ENCODE measurements around the gene INAVA. TPM values are rescaled to one million over a fixed set of nuclear protein-coding genes. Genes with fewer than 3 reads are reported as not detected.

Gene INAVA
- polyA plus RNA-seq, 2 of the 4 experiments (the other 2 are of a cell fraction): 40.0 to 43.7 TPM

DNA sequence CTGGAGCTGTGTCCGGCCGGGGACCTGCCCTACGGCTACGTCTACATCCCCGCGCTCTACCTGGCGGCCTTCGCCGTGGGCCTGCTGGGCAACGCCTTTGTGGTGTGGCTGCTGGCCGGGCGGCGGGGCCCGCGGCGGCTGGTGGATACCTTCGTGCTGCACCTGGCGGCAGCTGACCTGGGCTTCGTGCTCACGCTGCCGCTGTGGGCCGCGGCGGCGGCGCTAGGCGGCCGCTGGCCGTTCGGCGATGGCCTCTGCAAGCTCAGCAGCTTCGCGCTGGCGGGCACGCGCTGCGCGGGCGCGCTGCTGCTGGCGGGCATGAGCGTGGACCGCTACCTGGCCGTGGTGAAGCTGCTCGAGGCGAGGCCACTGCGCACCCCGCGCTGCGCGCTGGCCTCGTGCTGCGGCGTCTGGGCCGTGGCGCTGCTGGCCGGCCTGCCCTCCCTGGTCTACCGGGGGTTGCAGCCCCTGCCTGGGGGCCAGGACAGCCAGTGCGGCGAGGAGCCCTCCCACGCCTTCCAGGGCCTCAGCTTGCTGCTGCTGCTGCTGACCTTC lies 21.5 kb upstream of the INAVA start:
- TF ChIP-seq NPAS2 (CRISPR knock-in tag; IDR thresholded peaks at IDR 0.05; ENCODE audit: borderline replicate concordance): no peak
- no peak for TF ChIP-seq SREBF2 (IDR thresholded peaks at IDR 0.05)
- no peak for TF ChIP-seq POLR2AphosphoS2 (conservative IDR thresholded peaks at IDR 0.05; ENCODE audit: low read length)
- TF ChIP-seq EHMT2 (IDR thresholded peaks at IDR 0.05; ENCODE audit: low read depth): no peak
- no peak for TF ChIP-seq KDM1A (IDR thresholded peaks at IDR 0.05; ENCODE audit: low read depth)
- TF ChIP-seq RAD21 (conservative IDR thresholded peaks at IDR 0.05 in 1 of 2, IDR thresholded peaks at IDR 0.05 in 1 of 2): no peak
- TF ChIP-seq, protein P1, sequence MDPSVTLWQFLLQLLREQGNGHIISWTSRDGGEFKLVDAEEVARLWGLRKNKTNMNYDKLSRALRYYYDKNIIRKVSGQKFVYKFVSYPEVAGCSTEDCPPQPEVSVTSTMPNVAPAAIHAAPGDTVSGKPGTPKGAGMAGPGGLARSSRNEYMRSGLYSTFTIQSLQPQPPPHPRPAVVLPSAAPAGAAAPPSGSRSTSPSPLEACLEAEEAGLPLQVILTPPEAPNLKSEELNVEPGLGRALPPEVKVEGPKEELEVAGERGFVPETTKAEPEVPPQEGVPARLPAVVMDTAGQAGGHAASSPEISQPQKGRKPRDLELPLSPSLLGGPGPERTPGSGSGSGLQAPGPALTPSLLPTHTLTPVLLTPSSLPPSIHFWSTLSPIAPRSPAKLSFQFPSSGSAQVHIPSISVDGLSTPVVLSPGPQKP (IDR thresholded peaks at IDR 0.05; ENCODE audit: low read depth, low read length): no peak
- TF ChIP-seq SMC3 (IDR thresholded peaks at IDR 0.05): no peak
- TF ChIP-seq MYC (IDR thresholded peaks at IDR 0.05; ENCODE audit: borderline replicate concordance, low read length): no peak
- TF ChIP-seq KDM5A (IDR thresholded peaks at IDR 0.05): no peak
- TF ChIP-seq TFCP2L1 (CRISPR knock-in tag; IDR thresholded peaks at IDR 0.05): no peak
- TF ChIP-seq MAZ (IDR thresholded peaks at IDR 0.05; ENCODE audit: borderline replicate concordance, low read depth, low read length): no peak
- no peak for TF ChIP-seq BHLHE40 (IDR thresholded peaks at IDR 0.05; ENCODE audit: low read depth, low read length)
- TF ChIP-seq POLR2A (IDR thresholded peaks at IDR 0.05; ENCODE audit: low read length): no peak
- TF ChIP-seq HEYL (CRISPR knock-in tag; IDR thresholded peaks at IDR 0.05): no peak
- TF ChIP-seq, protein P2, sequence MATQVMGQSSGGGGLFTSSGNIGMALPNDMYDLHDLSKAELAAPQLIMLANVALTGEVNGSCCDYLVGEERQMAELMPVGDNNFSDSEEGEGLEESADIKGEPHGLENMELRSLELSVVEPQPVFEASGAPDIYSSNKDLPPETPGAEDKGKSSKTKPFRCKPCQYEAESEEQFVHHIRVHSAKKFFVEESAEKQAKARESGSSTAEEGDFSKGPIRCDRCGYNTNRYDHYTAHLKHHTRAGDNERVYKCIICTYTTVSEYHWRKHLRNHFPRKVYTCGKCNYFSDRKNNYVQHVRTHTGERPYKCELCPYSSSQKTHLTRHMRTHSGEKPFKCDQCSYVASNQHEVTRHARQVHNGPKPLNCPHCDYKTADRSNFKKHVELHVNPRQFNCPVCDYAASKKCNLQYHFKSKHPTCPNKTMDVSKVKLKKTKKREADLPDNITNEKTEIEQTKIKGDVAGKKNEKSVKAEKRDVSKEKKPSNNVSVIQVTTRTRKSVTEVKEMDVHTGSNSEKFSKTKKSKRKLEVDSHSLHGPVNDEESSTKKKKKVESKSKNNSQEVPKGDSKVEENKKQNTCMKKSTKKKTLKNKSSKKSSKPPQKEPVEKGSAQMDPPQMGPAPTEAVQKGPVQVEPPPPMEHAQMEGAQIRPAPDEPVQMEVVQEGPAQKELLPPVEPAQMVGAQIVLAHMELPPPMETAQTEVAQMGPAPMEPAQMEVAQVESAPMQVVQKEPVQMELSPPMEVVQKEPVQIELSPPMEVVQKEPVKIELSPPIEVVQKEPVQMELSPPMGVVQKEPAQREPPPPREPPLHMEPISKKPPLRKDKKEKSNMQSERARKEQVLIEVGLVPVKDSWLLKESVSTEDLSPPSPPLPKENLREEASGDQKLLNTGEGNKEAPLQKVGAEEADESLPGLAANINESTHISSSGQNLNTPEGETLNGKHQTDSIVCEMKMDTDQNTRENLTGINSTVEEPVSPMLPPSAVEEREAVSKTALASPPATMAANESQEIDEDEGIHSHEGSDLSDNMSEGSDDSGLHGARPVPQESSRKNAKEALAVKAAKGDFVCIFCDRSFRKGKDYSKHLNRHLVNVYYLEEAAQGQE (IDR thresholded peaks at IDR 0.05): no peak
- TF ChIP-seq, protein P3, sequence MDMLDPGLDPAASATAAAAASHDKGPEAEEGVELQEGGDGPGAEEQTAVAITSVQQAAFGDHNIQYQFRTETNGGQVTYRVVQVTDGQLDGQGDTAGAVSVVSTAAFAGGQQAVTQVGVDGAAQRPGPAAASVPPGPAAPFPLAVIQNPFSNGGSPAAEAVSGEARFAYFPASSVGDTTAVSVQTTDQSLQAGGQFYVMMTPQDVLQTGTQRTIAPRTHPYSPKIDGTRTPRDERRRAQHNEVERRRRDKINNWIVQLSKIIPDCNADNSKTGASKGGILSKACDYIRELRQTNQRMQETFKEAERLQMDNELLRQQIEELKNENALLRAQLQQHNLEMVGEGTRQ (IDR thresholded peaks at IDR 0.05): no peak
- TF ChIP-seq PHF8 (IDR thresholded peaks at IDR 0.05; ENCODE audit: borderline replicate concordance, low read depth): no peak
- TF ChIP-seq FOXS1 (CRISPR knock-in tag; IDR thresholded peaks at IDR 0.05): no peak
- FAIRE-seq (no peak), ATAC-seq (no peak), DNase-seq (ENCODE audit: low read depth in 1 of 2, low spot score in 1 of 2) (no peak)
- H3K4me3 ChIP-seq: no peak overlapping the region
- no peaks in the 10 kb centered on the region for H3K9me3 ChIP-seq
- H3K4me1 ChIP-seq: peaks cover 4% of the 10 kb centered on the region; the same call in 2 of the 3 replicates
- H3K27ac ChIP-seq: no peak overlapping the region
- H3K4me2 ChIP-seq: no peak overlapping the region
- CTCF ChIA-PET: interaction anchor here (1.3 kb wide), 1 partner anchor 12 kb away, joined by 4 read pairs; no protein-coding TSS in a partner anchor
- WGBS (ENCODE audit: missing lambda C conversion rate): 100% methylated on average over 12 of the region's 61 CpGs
- POLR2A ChIA-PET: no interaction called here

DNA sequence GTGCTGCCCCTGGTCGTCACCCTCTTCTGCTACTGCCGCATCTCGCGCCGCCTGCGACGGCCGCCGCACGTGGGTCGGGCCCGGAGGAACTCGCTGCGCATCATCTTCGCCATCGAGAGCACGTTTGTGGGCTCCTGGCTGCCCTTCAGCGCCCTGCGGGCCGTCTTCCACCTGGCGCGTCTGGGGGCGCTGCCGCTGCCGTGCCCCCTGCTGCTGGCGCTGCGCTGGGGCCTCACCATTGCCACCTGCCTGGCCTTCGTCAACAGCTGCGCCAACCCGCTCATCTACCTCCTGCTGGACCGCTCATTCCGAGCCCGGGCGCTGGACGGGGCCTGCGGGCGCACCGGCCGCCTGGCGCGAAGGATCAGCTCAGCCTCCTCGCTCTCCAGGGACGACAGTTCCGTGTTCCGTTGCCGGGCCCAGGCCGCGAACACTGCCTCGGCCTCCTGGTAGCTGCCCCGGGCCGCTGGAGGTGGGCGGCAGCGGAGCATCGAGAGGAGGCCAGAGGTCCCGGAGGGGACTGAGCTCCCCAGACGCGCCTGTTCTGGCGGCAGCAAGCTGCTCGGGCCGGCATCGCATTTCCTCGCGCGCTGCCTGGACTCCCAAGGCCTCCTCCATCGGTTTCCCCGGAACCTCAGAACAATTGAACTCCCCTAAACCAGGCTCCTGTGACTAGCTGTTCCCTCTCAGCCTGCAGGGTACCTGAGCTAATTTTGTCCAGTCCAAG lies 20.9 kb upstream of the INAVA start:
- Histone ChIP-seq H3K9me3 (no peaks in the 10 kb centered on the region), H3K4me3 (no peak overlapping the region), H3K4me1 (peaks cover 6% of the 10 kb centered on the region; the same call in 2 of the 3 replicates), H3K4me2 (no peak overlapping the region), H3K27ac (no peak overlapping the region)
- ChIA-PET POLR2A (no interaction called here), CTCF (interaction anchor here (0.8 to 1.3 kb wide), 2 partner anchors 11 to 17 kb away, joined by 3 to 4 read pairs; no protein-coding TSS in a partner anchor)
- 96% methylated on average over 55 of the region's 66 CpGs for WGBS (ENCODE audit: missing lambda C conversion rate)
- DNase-seq (ENCODE audit: low read depth in 1 of 2, low spot score in 1 of 2): no peak
- no peak for ATAC-seq
- no peak for FAIRE-seq
- TF ChIP-seq MAZ (IDR thresholded peaks at IDR 0.05; ENCODE audit: borderline replicate concordance, low read depth, low read length) (no peak), KDM5A (IDR thresholded peaks at IDR 0.05) (no peak), RFX5 (IDR thresholded peaks at IDR 0.05) (no peak), FOSL2 (IDR thresholded peaks at IDR 0.05) (no peak), FOSL2 (CRISPR knock-in tag; IDR thresholded peaks at IDR 0.05) (no peak), RAD21 (conservative IDR thresholded peaks at IDR 0.05 in 1 of 2, IDR thresholded peaks at IDR 0.05 in 1 of 2) (no peak), ZC3H11A (IDR thresholded peaks at IDR 0.05) (no peak), POLR2A (IDR thresholded peaks at IDR 0.05; ENCODE audit: low read length) (no peak), PHF8 (IDR thresholded peaks at IDR 0.05; ENCODE audit: borderline replicate concordance, low read depth) (no peak), CHD4 (IDR thresholded peaks at IDR 0.05; ENCODE audit: borderline replicate concordance) (no peak), BHLHE40 (IDR thresholded peaks at IDR 0.05; ENCODE audit: low read depth, low read length) (no peak), POLR2AphosphoS2 (conservative IDR thresholded peaks at IDR 0.05; ENCODE audit: low read length) (no peak), CEBPB (IDR thresholded peaks at IDR 0.05) (no peak), JUN (IDR thresholded peaks at IDR 0.05) (no peak), EP300 (IDR thresholded peaks at IDR 0.05) (no peak)
- TF ChIP-seq, protein P4, sequence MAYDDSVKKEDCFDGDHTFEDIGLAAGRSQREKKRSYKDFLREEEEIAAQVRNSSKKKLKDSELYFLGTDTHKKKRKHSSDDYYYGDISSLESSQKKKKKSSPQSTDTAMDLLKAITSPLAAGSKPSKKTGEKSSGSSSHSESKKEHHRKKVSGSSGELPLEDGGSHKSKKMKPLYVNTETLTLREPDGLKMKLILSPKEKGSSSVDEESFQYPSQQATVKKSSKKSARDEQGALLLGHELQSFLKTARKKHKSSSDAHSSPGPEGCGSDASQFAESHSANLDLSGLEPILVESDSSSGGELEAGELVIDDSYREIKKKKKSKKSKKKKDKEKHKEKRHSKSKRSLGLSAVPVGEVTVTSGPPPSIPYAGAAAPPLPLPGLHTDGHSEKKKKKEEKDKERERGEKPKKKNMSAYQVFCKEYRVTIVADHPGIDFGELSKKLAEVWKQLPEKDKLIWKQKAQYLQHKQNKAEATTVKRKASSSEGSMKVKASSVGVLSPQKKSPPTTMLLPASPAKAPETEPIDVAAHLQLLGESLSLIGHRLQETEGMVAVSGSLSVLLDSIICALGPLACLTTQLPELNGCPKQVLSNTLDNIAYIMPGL (CRISPR knock-in tag; IDR thresholded peaks at IDR 0.05; ENCODE audit: borderline replicate concordance): no peak
